ENCODE data around the gene LRP10.

The LRP10 gene

GRCh38 chr14:22918804-22919600, 47.5 kb downstream of the LRP10 start, which contains the start of gene RBM23:
Gene RBM23 (minus strand): TSS chr14:22919149.
- peaks cover 28% of the 10 kb centered on the region for H3K4me1 Mint-ChIP-seq (ENCODE audit: low read depth)
- peaks cover 4% of the 10 kb centered on the region for H3K27me3 Mint-ChIP-seq (ENCODE audit: low read depth)
- no peaks in the 10 kb centered on the region for H3K9me3 Mint-ChIP-seq
- H3K36me3 Mint-ChIP-seq (ENCODE audit: low read depth), result peaks cover 55% of the 10 kb centered on the region
- peak within 1 kb of the TSS; percentile 95 for H3K4me3 Mint-ChIP-seq
- peak; percentile 99 for DNase-seq (ENCODE audit: low spot score)
- H3K27ac Mint-ChIP-seq, result peak within 1 kb of the TSS; percentile 100

GRCh38 chr14:22919601-22919921, 48.0 kb downstream of the LRP10 start:
- peaks cover 4% of the 10 kb centered on the region for H3K27me3 Mint-ChIP-seq (ENCODE audit: low read depth)
- H3K4me1 Mint-ChIP-seq (ENCODE audit: low read depth), result peaks cover 28% of the 10 kb centered on the region
- H3K27ac Mint-ChIP-seq, result peak overlapping the region; percentile 100
- H3K36me3 Mint-ChIP-seq (ENCODE audit: low read depth), result peaks cover 59% of the 10 kb centered on the region
- DNase-seq (ENCODE audit: low spot score), result no peak
- H3K9me3 Mint-ChIP-seq, result no peaks in the 10 kb centered on the region
- H3K4me3 Mint-ChIP-seq, result peak overlapping the region; percentile 95

- Mint-ChIP-seq H3K36me3 (ENCODE audit: low read depth) (peaks cover 61% of the 10 kb centered on the region), H3K4me1 (ENCODE audit: low read depth) (peaks cover 27% of the 10 kb centered on the region), H3K27me3 (ENCODE audit: low read depth) (peaks cover 4% of the 10 kb centered on the region), H3K4me3 (no peak overlapping the region), H3K27ac (peak overlapping the region; percentile 100), H3K9me3 (no peaks in the 10 kb centered on the region)
- DNase-seq (ENCODE audit: low spot score), result no peak
These were observed 49.2 kb downstream of the LRP10 start for GRCh38 chr14:22920697-22921096.

- H3K36me3 Mint-ChIP-seq (ENCODE audit: low read depth), result peaks cover 66% of the 10 kb centered on the region
- peak overlapping the region; percentile 16 for H3K27ac Mint-ChIP-seq
- H3K9me3 Mint-ChIP-seq, result no peaks in the 10 kb centered on the region
- peaks cover 4% of the 10 kb centered on the region for H3K27me3 Mint-ChIP-seq (ENCODE audit: low read depth)
- no peak for DNase-seq (ENCODE audit: low spot score)
- no peak overlapping the region for H3K4me3 Mint-ChIP-seq
- H3K4me1 Mint-ChIP-seq (ENCODE audit: low read depth), result peaks cover 31% of the 10 kb centered on the region
These were observed 50.8 kb downstream of the LRP10 start for GRCh38 chr14:22922294-22922693.

GRCh38 chr14:22923746-22924145, 52.2 kb downstream of the LRP10 start:
- H3K9me3 Mint-ChIP-seq, result no peaks in the 10 kb centered on the region
- H3K36me3 Mint-ChIP-seq (ENCODE audit: low read depth), result peaks cover 58% of the 10 kb centered on the region
- H3K4me3 Mint-ChIP-seq, result no peak overlapping the region
- H3K27ac Mint-ChIP-seq, result no peak overlapping the region
- DNase-seq (ENCODE audit: low spot score), result no peak
- H3K27me3 Mint-ChIP-seq (ENCODE audit: low read depth), result peaks cover 4% of the 10 kb centered on the region
- H3K4me1 Mint-ChIP-seq (ENCODE audit: low read depth), result peaks cover 33% of the 10 kb centered on the region

GRCh38 chr14:22925513-22925912, 54.0 kb downstream of the LRP10 start:
- Mint-ChIP-seq H3K9me3 (no peaks in the 10 kb centered on the region), H3K27me3 (ENCODE audit: low read depth) (no peaks in the 10 kb centered on the region), H3K36me3 (ENCODE audit: low read depth) (peaks cover 52% of the 10 kb centered on the region), H3K4me1 (ENCODE audit: low read depth) (peaks cover 26% of the 10 kb centered on the region), H3K27ac (no peak overlapping the region), H3K4me3 (no peak overlapping the region)
- DNase-seq (ENCODE audit: low spot score), result no peak

GRCh38 chr14:22926316-22926715, 54.8 kb downstream of the LRP10 start:
- no peak overlapping the region for H3K4me3 Mint-ChIP-seq
- no peak for DNase-seq (ENCODE audit: low spot score)
- H3K27ac Mint-ChIP-seq, result peak overlapping the region; percentile 47
- H3K9me3 Mint-ChIP-seq, result no peaks in the 10 kb centered on the region
- H3K36me3 Mint-ChIP-seq (ENCODE audit: low read depth), result peaks cover 45% of the 10 kb centered on the region
- H3K4me1 Mint-ChIP-seq (ENCODE audit: low read depth), result peaks cover 23% of the 10 kb centered on the region
- H3K27me3 Mint-ChIP-seq (ENCODE audit: low read depth), result no peaks in the 10 kb centered on the region

GRCh38 chr14:22928237-22929103, 56.9 kb downstream of the LRP10 start:
- Mint-ChIP-seq H3K27me3 (ENCODE audit: low read depth) (no peaks in the 10 kb centered on the region), H3K27ac (no peak overlapping the region), H3K36me3 (ENCODE audit: low read depth) (peaks cover 33% of the 10 kb centered on the region), H3K9me3 (no peaks in the 10 kb centered on the region), H3K4me3 (no peak overlapping the region), H3K4me1 (ENCODE audit: low read depth) (peaks cover 18% of the 10 kb centered on the region)
- DNase-seq (ENCODE audit: low spot score), result no peak

GRCh38 chr14:22929104-22929960, 57.8 kb downstream of the LRP10 start, which contains the start of gene PRMT5:
Gene PRMT5 (minus strand): TSS chr14:22929376. CDS start chr14:22929361, 15 bp downstream.
- peaks cover 18% of the 10 kb centered on the region for H3K4me1 Mint-ChIP-seq (ENCODE audit: low read depth)
- H3K36me3 Mint-ChIP-seq (ENCODE audit: low read depth), result peaks cover 25% of the 10 kb centered on the region
- H3K27ac Mint-ChIP-seq, result no peak within 1 kb of the TSS
- DNase-seq (ENCODE audit: low spot score), result peak; percentile 96
- H3K9me3 Mint-ChIP-seq, result no peaks in the 10 kb centered on the region
- H3K27me3 Mint-ChIP-seq (ENCODE audit: low read depth), result no peaks in the 10 kb centered on the region
- H3K4me3 Mint-ChIP-seq, result no peak within 1 kb of the TSS

GRCh38 chr14:22929961-22930364, 58.4 kb downstream of the LRP10 start:
- Mint-ChIP-seq H3K4me3 (no peak overlapping the region), H3K27ac (no peak overlapping the region), H3K4me1 (ENCODE audit: low read depth) (peaks cover 18% of the 10 kb centered on the region), H3K36me3 (ENCODE audit: low read depth) (peaks cover 19% of the 10 kb centered on the region), H3K27me3 (ENCODE audit: low read depth) (no peaks in the 10 kb centered on the region), H3K9me3 (no peaks in the 10 kb centered on the region)
- DNase-seq (ENCODE audit: low spot score), result no peak
